ENCODE results near the gene CEP120. TPM values are rescaled to one million over a fixed set of nuclear protein-coding genes. Genes with fewer than 3 reads are reported as not detected.

Gene CEP120
- total and polyA plus RNA-seq, 10 donors = 9.2 to 43.3 (median 29.5) TPM

DNA sequence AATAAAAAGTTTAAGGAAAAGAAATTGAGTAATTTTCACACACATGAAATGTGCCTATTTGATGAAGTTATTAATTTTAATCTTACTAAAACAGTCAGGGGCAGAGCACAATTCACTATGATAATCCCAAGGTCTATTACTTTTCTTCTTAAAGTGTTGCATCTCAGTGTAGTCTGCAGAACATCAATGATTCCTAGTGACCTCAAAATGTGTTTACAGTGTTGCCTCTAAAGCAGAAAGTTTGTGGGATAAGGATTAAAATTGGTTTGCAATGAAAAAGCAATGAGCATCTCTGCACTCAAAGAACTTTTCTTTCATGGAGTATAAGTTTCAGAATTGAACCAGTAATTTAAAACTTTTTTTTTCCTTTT lies 63.0 kb downstream of the CEP120 start:
- Histone ChIP-seq H3K27ac (no peak overlapping the region), H3K4me3 (no peak overlapping the region), H3K36me3 (peaks cover 0 to 87% (median 25%) of the 10 kb centered on the region in 6 donors), H3K9me3 (peaks cover 0 to 3% (median 0%) of the 10 kb centered on the region in 8 donors), H3K27me3 (replicated peaks in 1 of 7) (no peaks in the 10 kb centered on the region), H3K4me1 (peaks cover 0 to 7% (median 0%) of the 10 kb centered on the region in 6 donors)
- TF ChIP-seq, protein P1, sequence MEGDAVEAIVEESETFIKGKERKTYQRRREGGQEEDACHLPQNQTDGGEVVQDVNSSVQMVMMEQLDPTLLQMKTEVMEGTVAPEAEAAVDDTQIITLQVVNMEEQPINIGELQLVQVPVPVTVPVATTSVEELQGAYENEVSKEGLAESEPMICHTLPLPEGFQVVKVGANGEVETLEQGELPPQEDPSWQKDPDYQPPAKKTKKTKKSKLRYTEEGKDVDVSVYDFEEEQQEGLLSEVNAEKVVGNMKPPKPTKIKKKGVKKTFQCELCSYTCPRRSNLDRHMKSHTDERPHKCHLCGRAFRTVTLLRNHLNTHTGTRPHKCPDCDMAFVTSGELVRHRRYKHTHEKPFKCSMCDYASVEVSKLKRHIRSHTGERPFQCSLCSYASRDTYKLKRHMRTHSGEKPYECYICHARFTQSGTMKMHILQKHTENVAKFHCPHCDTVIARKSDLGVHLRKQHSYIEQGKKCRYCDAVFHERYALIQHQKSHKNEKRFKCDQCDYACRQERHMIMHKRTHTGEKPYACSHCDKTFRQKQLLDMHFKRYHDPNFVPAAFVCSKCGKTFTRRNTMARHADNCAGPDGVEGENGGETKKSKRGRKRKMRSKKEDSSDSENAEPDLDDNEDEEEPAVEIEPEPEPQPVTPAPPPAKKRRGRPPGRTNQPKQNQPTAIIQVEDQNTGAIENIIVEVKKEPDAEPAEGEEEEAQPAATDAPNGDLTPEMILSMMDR (IDR thresholded peaks at IDR 0.05 in 8 of 11, conservative IDR thresholded peaks at IDR 0.05 in 3 of 11) = no peak
- no peak for TF ChIP-seq POLR2A (IDR thresholded peaks at IDR 0.05)
- TF ChIP-seq POLR2AphosphoS5 (IDR thresholded peaks at IDR 0.05) = no peak
- DNase-seq = no peak
- intact Hi-C loops (cut with DNase I; ENCODE audit: low total_unique reads) = no loop called here

DNA sequence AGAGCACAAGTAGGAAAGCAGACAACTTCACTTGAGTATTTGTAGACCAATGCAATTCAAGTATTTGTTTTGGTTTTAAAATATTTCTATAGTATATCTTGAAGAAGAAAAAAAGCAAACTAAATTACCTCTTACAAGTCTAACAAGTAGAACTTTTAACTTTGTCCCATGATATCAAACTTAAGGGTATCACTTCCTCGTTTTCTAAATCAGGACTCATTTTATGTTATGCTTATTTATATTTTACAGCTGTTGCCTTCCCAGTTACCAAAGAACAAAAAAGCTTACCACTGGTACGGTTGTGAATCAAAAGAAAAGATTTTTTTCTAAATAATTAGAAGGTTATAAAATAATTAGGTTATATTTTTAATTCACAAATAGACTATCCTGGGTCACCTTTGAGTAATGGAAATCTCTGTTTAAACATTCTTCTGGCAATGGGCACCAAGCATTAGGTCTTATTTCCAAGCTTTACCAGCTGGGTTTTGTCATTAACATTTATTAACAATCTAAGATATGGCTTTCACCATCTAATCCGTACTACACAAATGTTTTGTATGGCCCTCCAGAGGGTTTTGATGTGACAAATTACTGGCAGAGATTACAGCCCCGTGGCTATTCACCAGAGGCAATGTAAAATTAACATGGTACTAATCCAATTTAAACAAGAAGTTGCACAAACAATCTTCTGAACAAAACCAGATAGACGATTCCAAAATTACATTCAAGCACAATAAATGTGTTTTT lies 63.6 kb downstream of the CEP120 start:
- intact Hi-C loops (cut with DNase I; ENCODE audit: low total_unique reads) = no loop called here
- peaks cover 0 to 82% (median 25%) of the 10 kb centered on the region in 6 donors for H3K36me3 ChIP-seq
- no peak for DNase-seq
- no peak overlapping the region for H3K4me3 ChIP-seq
- 66 to 81% (median 77%) methylated on average over 5 of the region's 5 CpGs for WGBS, 5 donors
- peaks cover 0 to 7% (median 0%) of the 10 kb centered on the region in 6 donors for H3K4me1 ChIP-seq
- H3K27ac ChIP-seq = no peak overlapping the region
- TF ChIP-seq, protein P1 (IDR thresholded peaks at IDR 0.05 in 8 of 11, conservative IDR thresholded peaks at IDR 0.05 in 3 of 11) = no peak
- TF ChIP-seq POLR2AphosphoS5 (IDR thresholded peaks at IDR 0.05) (no peak), POLR2A (IDR thresholded peaks at IDR 0.05) (no peak)
- peaks cover 0 to 5% (median 0%) of the 10 kb centered on the region in 8 donors for H3K9me3 ChIP-seq
- no peaks in the 10 kb centered on the region for H3K27me3 ChIP-seq (replicated peaks in 1 of 7)

DNA sequence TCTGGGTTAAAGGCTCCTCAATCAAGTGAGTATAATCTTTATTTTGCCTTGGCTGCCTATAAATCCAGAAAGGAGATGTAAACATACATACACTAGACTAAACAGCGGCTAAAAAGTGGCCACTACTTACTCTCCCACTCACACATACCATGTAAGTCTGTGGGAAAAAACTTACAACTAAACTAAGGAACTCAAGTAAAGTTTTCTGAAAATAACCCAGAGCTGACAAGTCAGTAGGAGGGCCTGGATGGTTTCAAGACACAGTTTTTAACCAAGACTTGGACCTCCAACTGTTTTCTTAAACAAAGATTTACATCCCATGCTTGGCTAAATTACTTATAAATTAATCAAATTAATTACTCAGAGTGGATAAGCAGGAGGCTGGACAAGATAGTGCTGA lies 64.5 kb downstream of the CEP120 start:
- WGBS, 5 donors = 90 to 97% (median 93%) methylated on average over 1 of the region's 1 CpG
- H3K4me3 ChIP-seq = no peak overlapping the region

DNA sequence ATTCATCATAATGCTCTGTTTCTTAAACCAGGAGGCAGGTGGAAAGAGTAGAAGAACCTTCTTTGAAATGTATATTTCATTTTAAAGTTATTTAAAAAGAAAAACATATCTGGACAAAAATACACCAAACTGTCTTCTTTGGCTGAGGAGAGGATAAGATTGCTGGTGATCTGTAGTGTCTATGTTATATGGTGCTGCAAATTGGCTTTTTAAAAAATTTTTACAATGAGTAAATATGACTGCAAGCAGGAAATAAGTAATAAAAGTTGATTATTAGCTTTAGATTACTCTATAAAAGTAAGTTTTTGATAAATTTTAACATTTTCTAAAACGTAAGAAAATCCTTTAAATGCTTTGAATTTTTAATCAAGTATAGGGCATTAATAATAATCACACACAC lies 64.9 kb downstream of the CEP120 start:
- Histone ChIP-seq H3K4me3 (no peak overlapping the region), H3K27me3 (replicated peaks in 1 of 7) (no peaks in the 10 kb centered on the region), H3K9me3 (peaks cover 0 to 5% (median 0%) of the 10 kb centered on the region in 8 donors), H3K27ac (no peak overlapping the region), H3K36me3 (peaks cover 0 to 68% (median 25%) of the 10 kb centered on the region in 6 donors), H3K4me1 (peaks cover 0 to 7% (median 0%) of the 10 kb centered on the region in 6 donors)
- no peak for TF ChIP-seq POLR2A (IDR thresholded peaks at IDR 0.05)
- TF ChIP-seq POLR2AphosphoS5 (IDR thresholded peaks at IDR 0.05) = no peak
- TF ChIP-seq, protein P1 (IDR thresholded peaks at IDR 0.05 in 8 of 11, conservative IDR thresholded peaks at IDR 0.05 in 3 of 11) = no peak
- intact Hi-C loops (cut with DNase I; ENCODE audit: low total_unique reads) = no loop called here
- no peak for DNase-seq
- 85 to 92% (median 88%) methylated on average over 1 of the region's 1 CpG for WGBS, 5 donors

More for the DNA sequence above, 64.5 kb downstream of the CEP120 start:
- no peak for DNase-seq
- H3K27ac ChIP-seq = no peak overlapping the region
- H3K4me1 ChIP-seq = peaks cover 0 to 7% (median 0%) of the 10 kb centered on the region in 6 donors
- H3K9me3 ChIP-seq = peaks cover 0 to 5% (median 0%) of the 10 kb centered on the region in 8 donors
- TF ChIP-seq, protein P1 (IDR thresholded peaks at IDR 0.05 in 8 of 11, conservative IDR thresholded peaks at IDR 0.05 in 3 of 11) = no peak
- TF ChIP-seq POLR2A (IDR thresholded peaks at IDR 0.05) (no peak), POLR2AphosphoS5 (IDR thresholded peaks at IDR 0.05) (no peak)
- peaks cover 0 to 73% (median 25%) of the 10 kb centered on the region in 6 donors for H3K36me3 ChIP-seq
- H3K27me3 ChIP-seq (replicated peaks in 1 of 7) = no peaks in the 10 kb centered on the region
- intact Hi-C loops (cut with DNase I; ENCODE audit: low total_unique reads) = no loop called here
